Chondrocyte (in vitro differentiated cells): ENCODE results near the gene RER1. TPM values are rescaled to one million over a fixed set of nuclear protein-coding genes. Genes with fewer than 3 reads are reported as not detected.
"Not testable (repeated sequence)": the region's sequence is repeated elsewhere in the genome, so short reads cannot be mapped to it uniquely, and the experiment has no call there.

ENCODE experiments used
- DNase-seq: peaks from one replicate; pipeline ENCODE4 v3.0.0; 2021; ENCODE audit warnings: mixed read lengths, low spot score
- H3K27ac Mint-ChIP-seq: one replicate; pipeline ENCODE4 v1.8.0; 2021; ENCODE audit warnings: mild to moderate bottlenecking, moderate library complexity, mixed read lengths; ENCODE audit not compliant: unreplicated experiment
- H3K27me3 Mint-ChIP-seq: 2 replicates; pipeline ENCODE4 v1.8.0; 2021; ENCODE audit warnings: low read depth, mixed read lengths
- H3K36me3 Mint-ChIP-seq: 2 replicates; pipeline ENCODE4 v1.8.0; 2021; ENCODE audit warnings: low read depth, mixed read lengths
- H3K4me1 Mint-ChIP-seq: 2 replicates; pipeline ENCODE4 v1.8.0; 2021; ENCODE audit warnings: low read depth, mild to moderate bottlenecking, mixed read lengths
- H3K4me3 Mint-ChIP-seq: one replicate; pipeline ENCODE4 v1.8.0; 2021; ENCODE audit warnings: mild to moderate bottlenecking, moderate library complexity, mixed read lengths; ENCODE audit not compliant: unreplicated experiment
- H3K9me3 Mint-ChIP-seq: 2 replicates; pipeline ENCODE4 v1.8.0; 2021; ENCODE audit warnings: low read depth, mixed read lengths
- total RNA-seq: library from RNA; stranded (reverse); gene quantifications from 3 replicates; pipeline ENCODE4 v1.2.1, GENCODE V29; 2021
- TF ChIP-seq, protein P1 (sequence below): fragments of 200-600 bp; sonication (generic); IDR thresholded peaks from 2 replicates; pipeline ENCODE4 v1.5.0; 2021; ENCODE audit warnings: antibody characterized with exemption, mild to moderate bottlenecking, moderate library complexity

RER1 gene
- total RNA-seq, 1 donor from 2014 or later = 158 TPM

DNA sequence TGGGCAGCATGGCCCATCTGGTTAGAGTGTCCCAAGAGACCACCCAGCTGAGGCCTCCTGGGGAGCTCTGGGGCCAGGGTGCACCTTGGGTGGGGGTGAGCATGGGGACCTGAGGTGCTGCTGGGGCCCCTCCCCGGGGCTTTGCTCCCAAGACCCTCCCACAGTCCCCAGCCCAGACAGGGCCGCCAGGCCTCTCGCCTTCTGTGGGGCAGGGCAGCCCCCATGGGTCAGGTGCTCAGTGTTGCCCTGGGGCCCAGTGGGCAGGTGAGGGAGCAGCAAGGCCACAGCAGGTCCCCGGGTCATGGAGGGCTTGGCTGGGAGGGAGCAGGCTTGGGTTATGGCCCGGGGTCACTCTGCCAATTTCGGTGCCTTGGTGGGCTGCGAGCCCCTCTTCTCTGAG is 45.2 kb downstream of the RER1 start:
- no peak overlapping the region for H3K4me3 Mint-ChIP-seq
- no peak overlapping the region for H3K27ac Mint-ChIP-seq
- H3K4me1 Mint-ChIP-seq = no peaks in the 10 kb centered on the region
- no peaks in the 10 kb centered on the region for H3K36me3 Mint-ChIP-seq
- H3K27me3 Mint-ChIP-seq = peaks cover 17% of the 10 kb centered on the region
- TF ChIP-seq, protein P1, sequence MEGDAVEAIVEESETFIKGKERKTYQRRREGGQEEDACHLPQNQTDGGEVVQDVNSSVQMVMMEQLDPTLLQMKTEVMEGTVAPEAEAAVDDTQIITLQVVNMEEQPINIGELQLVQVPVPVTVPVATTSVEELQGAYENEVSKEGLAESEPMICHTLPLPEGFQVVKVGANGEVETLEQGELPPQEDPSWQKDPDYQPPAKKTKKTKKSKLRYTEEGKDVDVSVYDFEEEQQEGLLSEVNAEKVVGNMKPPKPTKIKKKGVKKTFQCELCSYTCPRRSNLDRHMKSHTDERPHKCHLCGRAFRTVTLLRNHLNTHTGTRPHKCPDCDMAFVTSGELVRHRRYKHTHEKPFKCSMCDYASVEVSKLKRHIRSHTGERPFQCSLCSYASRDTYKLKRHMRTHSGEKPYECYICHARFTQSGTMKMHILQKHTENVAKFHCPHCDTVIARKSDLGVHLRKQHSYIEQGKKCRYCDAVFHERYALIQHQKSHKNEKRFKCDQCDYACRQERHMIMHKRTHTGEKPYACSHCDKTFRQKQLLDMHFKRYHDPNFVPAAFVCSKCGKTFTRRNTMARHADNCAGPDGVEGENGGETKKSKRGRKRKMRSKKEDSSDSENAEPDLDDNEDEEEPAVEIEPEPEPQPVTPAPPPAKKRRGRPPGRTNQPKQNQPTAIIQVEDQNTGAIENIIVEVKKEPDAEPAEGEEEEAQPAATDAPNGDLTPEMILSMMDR = no peak
- H3K9me3 Mint-ChIP-seq = no peaks in the 10 kb centered on the region
- no peak for DNase-seq

DNA sequence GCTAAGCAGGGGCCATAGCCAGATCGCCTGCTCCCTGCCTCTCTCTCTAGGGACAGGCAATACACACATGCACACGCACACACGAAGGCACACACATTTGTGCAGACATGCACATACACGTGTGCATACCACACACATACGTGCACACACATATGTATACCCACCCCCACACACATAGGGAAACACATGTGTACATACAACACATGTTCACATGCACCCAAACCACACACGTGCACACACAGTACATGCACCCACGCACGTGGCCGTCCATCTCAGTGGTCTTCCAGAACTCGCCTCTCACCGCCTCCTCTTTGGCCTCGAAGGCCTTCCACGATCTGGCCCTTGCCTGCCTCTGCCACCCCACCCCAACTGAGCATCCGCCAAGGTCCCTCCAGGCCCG is 46.0 kb downstream of the RER1 start:
- Mint-ChIP-seq H3K4me3 (no peak overlapping the region), H3K36me3 (no peaks in the 10 kb centered on the region), H3K27me3 (peaks cover 17% of the 10 kb centered on the region), H3K27ac (no peak overlapping the region), H3K4me1 (no peaks in the 10 kb centered on the region), H3K9me3 (no peaks in the 10 kb centered on the region)
- TF ChIP-seq, protein P1 = no peak
- DNase-seq = no peak

DNA sequence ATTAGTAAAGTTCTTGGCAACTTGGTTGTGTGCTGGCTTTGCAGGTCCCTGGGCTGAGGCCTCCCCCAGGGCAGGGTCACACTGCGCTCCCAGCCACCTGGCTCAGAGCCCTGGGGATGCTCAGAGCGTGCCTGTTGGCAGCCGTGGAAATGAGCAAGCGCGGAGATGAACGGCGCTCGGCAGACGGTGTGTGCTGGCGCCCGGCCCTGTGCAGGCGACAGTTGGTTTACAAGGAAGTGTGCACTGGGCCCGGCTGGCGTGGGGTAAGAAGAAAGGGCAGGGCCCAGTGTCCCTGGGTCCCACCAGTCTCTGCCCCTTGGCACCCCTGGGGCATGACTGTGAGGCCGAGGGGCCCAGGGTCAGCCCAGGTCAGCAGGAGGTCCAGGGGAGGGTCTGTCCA is 46.4 kb downstream of the RER1 start:
- Mint-ChIP-seq H3K4me1 (no peaks in the 10 kb centered on the region), H3K36me3 (no peaks in the 10 kb centered on the region), H3K9me3 (no peaks in the 10 kb centered on the region), H3K27me3 (peaks cover 15% of the 10 kb centered on the region), H3K4me3 (no peak overlapping the region), H3K27ac (no peak overlapping the region)
- TF ChIP-seq, protein P1 = no peak
- no peak for DNase-seq

DNA sequence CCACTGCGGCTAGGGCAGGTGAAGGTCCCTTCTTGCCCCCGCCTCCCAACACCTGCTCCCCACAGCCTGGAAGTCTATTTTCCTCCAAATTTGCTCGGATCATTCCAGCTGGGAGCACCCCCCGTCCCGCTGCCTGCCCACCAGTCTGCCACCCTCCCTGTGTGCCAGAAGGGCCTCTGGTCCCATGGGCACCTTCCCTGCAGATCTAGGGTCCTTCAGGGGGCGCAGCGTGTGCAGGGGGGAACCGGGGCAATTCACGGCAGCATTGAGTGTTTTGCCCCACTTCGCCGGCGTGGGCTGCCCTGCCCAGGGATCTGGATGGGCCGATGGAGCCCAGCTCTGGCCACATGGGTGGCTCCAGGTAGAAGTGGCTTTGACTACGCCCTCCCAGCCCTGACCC is 47.0 kb downstream of the RER1 start:
- Mint-ChIP-seq H3K36me3 (no peaks in the 10 kb centered on the region), H3K4me3 (no peak overlapping the region), H3K4me1 (no peaks in the 10 kb centered on the region), H3K27me3 (peaks cover 11% of the 10 kb centered on the region), H3K9me3 (no peaks in the 10 kb centered on the region), H3K27ac (no peak overlapping the region)
- DNase-seq = no peak
- TF ChIP-seq, protein P1 = no peak

DNA sequence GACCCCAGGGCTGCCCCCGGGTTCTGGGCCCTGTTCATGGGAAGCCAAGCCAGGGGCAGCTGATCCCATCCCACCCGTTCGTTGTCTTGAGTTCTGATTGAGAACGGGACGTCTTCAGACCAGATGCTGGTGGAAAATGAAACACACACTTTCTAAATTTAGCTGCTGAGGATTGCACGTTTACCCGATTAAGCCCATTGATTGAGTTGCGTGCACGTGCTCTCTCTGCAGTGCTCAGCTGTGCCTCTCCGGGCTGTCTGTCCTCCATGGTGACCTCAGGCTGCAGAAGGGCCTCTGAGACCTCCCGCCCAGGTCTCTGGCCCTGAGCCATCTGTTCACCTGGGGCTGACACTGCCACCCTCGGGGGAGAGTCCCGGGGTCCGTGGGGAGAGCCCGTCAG is 47.7 kb downstream of the RER1 start:
- no peak for DNase-seq
- H3K9me3 Mint-ChIP-seq = no peaks in the 10 kb centered on the region

DNA sequence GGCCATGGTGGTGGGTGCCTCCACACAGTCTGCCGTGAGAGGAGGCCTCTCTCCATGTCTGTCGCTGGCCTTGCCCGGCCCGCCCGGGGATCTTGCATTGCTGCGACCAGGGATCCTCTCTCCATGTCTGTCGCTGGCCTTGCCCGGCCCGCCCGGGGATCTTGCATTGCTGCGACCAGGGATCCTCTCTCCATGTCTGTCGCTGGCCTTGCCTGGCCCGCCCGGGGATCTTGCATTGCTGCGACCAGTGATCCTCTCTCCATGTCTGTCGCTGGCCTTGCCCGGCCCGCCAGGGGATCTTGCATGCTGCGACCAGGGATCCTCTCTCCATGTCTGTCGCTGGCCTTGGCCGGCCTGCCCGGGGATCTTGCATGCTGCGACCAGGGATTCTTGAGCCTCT is 48.7 kb downstream of the RER1 start:
- H3K4me1 Mint-ChIP-seq, H3K27ac Mint-ChIP-seq, H3K9me3 Mint-ChIP-seq, H3K4me3 Mint-ChIP-seq, DNase-seq, H3K36me3 Mint-ChIP-seq, H3K27me3 Mint-ChIP-seq: not testable (repeated sequence)

More for the DNA sequence above, 47.7 kb downstream of the RER1 start:
- Mint-ChIP-seq H3K27ac (no peak overlapping the region), H3K4me3 (no peak overlapping the region), H3K27me3 (peaks cover 7% of the 10 kb centered on the region), H3K4me1 (no peaks in the 10 kb centered on the region), H3K36me3 (no peaks in the 10 kb centered on the region)
- TF ChIP-seq, protein P1 = no peak
